Mucosa of descending colon (tissue), 3 donors: ENCODE data around the gene SLC25A28. TPM values are rescaled to one million over a fixed set of nuclear protein-coding genes. Genes with fewer than 3 reads are reported as not detected.

Source experiments
- ATAC-seq: fragments of 200-7000 bp; cut with Tn5 transposase; one replicate; pipeline ENCODE4 v1.9.1; 2020; ENCODE audit warnings: mild to moderate bottlenecking, moderate library complexity
- DNase-seq, 3 donors: peaks; one replicate each; pipeline ENCODE4 v3.0.0-alpha.2; 2020
- H3K36me3 ChIP-seq: fragments of 200-600 bp; one replicate; pipeline ENCODE4 v1.8.0; 2021; ENCODE audit warnings: low read depth, mild to moderate bottlenecking
- H3K4me1 ChIP-seq: fragments of 200-600 bp; one replicate; pipeline ENCODE4 v1.8.0; 2021; ENCODE audit warnings: low read depth, mild to moderate bottlenecking
- H3K4me3 ChIP-seq: fragments of 200-600 bp; one replicate; pipeline ENCODE4 v1.8.0; 2021; ENCODE audit warnings: mild to moderate bottlenecking
- H3K9me3 ChIP-seq: fragments of 200-600 bp; one replicate; pipeline ENCODE4 v1.8.0; 2021; ENCODE audit warnings: mild to moderate bottlenecking
- intact Hi-C, 2 donors: fragments of 100-400 bp; cut with DNase I in 1 of 2; cut with micrococcal nuclease in 1 of 2; formaldehyde crosslinking; loops; one replicate each; pipeline versions ENCODE4 v1.11.0 to v1.11.1; 2022; cut with DNase I, micrococcal nuclease
- total RNA-seq, 3 donors: library from RNA; stranded (reverse); fragmentation: NEBNext Ultra II Directional in 2 of 3; extraction: Animal tissue kit (Norgen Biotek cat#: 25700) in 2 of 3; gene quantifications; one replicate each; pipeline versions ENCODE4 v1.2.1 to v1.2.4, GENCODE V29; 2021 to 2023
- TF ChIP-seq, protein P1 (sequence below): fragments of 200-600 bp; IDR thresholded peaks from one replicate; pipeline ENCODE4 v1.8.0; 2022; ENCODE audit warnings: antibody characterized with exemption, mild to moderate bottlenecking
- donor health status: DM: no; HTN: no; CAD: no; lungs with moderate emphysema.
- donor health status: DM: no; HTN: no; CAD: no.
- donor health status: DM: no; HTN: yes; CAD: no.

SLC25A28 gene
- total RNA-seq, 3 donors from 2014 or later: 38.2 to 64.4 (median 39.6) TPM

DNA sequence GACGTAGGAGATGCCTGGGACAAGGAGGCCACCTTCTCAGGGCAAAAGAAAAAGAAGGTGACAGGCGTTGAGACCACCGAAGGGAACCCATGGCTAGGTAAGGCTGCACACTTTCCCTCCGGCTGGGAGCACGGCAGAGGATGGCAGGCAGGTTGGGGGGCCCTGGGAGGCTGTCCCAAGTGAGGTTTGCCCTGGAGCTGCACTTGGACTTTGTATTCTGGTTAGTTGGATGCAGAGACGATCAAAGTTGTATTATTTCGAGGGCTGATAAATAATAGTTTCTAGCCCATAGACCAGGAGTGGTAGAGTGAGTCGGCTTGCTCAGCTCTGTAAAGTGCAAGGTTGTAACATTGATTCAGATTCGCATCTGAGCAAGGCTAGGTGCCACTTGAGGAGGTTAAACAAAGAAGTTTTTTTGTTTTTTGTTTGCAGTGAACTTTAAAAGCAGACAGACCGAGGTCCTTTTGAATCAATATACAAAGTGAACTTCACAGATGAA, 39.7 kb upstream of the SLC25A28 start:
- Histone ChIP-seq H3K36me3 (no peaks in the 10 kb centered on the region), H3K4me3 (peak overlapping the region; percentile 76), H3K4me1 (peaks cover 6% of the 10 kb centered on the region), H3K9me3 (no peaks in the 10 kb centered on the region)
- intact Hi-C loops: no loop called here
- ATAC-seq: peak; percentile 3
- TF ChIP-seq, protein P1, sequence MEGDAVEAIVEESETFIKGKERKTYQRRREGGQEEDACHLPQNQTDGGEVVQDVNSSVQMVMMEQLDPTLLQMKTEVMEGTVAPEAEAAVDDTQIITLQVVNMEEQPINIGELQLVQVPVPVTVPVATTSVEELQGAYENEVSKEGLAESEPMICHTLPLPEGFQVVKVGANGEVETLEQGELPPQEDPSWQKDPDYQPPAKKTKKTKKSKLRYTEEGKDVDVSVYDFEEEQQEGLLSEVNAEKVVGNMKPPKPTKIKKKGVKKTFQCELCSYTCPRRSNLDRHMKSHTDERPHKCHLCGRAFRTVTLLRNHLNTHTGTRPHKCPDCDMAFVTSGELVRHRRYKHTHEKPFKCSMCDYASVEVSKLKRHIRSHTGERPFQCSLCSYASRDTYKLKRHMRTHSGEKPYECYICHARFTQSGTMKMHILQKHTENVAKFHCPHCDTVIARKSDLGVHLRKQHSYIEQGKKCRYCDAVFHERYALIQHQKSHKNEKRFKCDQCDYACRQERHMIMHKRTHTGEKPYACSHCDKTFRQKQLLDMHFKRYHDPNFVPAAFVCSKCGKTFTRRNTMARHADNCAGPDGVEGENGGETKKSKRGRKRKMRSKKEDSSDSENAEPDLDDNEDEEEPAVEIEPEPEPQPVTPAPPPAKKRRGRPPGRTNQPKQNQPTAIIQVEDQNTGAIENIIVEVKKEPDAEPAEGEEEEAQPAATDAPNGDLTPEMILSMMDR: no peak
- peak in 2 of 3 donors; percentile 9 to 35 for DNase-seq

DNA sequence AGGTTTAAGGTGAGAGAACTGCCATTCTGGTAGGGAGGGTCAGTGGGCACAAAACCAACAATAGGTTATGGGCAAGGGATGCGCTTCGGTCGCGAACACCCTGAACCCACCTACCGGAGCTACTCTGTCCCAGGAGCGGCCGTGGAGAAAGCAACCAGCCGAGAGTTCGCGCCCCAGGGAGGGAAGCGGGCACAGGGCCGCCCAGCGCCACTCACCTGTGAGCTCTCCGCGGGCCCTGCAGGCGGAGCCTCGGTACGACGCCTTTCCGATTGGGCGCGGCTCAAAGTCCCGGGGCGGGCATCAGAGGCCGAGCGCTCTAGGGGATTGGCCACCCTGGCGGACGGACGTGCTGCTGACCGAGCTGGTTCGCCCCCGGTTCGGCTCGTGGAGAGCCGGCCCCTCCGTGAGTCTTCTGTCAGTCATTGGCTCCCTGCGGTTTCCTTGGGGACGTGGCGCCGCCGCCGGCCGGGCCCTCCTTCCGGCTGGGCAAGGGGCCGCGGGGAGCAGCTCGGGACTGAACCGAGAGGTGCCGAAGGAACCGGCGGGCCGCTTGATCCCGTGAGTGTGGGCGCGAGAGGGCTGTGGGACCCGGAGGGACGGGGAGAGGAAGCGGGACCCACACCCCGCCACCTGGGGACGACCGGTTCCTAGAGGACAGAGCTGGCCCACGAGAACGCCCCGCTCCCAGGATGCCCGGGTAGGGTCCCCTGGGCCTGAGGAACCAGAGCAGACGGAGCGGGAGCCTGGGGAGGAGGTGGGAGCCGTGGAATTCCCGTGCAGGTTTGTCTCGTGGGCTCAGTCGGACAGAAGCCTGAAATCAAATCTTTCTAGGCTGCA, 39.0 kb upstream of the SLC25A28 start, which contains the start of gene ENTPD7:
TSS of gene ENTPD7 (plus strand) at position 479 of the 837 bp plus-strand sequence. CDS start 448 bp downstream, outside the sequence.
- Histone ChIP-seq H3K4me1 (peaks cover 6% of the 10 kb centered on the region), H3K9me3 (no peaks in the 10 kb centered on the region), H3K4me3 (peak within 1 kb of the TSS; percentile 76), H3K36me3 (no peaks in the 10 kb centered on the region)
- intact Hi-C loops: no loop called here
- peak; percentile 95 to 97 (median 97) for DNase-seq
- TF ChIP-seq, protein P1: peak; percentile 61
- ATAC-seq: peak; percentile 98

DNA sequence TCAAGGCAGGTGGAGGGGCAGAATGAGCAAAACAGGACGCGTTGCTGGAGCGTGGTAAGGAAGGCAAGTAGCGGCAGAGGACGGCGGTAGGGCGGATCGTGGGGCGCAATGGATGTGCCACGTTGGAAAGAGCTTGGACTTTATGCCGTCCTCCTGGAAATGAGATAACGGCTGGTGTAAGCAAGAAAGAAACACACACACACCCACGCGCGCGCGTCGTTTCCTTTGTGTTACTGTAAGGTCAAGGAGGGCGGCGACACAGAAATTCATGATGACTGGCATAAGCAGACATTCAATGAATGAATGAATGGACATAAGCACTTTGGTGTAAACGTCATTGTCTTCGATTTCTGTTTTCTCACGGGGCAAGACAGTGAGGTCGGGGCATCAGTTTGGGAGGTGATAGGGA, 38.4 kb upstream of the SLC25A28 start:
- TF ChIP-seq, protein P1: no peak

DNA sequence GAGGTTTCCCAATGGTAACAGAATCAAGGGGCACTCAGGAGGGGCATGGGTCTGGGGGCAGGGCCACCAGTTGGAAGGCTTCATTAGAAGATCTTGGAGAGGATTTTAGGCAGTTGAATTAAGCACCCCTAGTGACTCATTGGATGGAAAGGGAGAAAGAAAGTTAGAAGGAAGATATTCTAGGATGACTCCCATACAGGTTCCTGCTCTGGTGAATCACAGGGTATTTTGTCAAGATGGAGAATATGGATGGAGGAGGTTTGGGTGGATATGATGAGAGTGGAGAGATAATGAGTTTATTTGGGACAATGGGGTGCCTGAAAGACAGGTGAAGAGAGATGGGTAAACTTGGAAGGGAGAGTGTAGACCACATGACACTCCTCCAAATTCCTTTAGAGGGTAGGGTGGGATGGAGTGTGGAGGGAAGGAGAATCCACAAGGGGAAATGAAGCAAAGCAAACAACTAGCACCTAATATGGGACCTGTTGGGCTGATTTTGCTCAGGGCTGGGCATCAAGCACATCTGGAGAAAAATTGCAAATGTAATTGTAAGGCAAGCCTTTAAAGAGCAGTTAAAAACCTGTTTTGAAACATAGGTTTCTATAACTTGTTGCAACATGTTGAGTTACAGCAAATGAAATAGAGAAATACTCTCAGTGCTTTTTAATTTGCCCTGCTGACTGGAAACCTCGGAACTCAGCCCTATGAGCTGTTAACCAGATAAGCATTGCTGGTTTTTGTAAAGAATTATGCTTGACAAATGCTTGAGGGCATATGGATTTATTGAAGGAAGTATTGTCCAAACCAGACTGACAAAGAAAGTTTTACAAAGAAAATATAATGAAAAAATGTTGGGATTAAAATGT, 36.2 kb upstream of the SLC25A28 start:
- ATAC-seq (no peak), DNase-seq (no peak)
- Histone ChIP-seq H3K4me3 (no peak overlapping the region), H3K36me3 (no peaks in the 10 kb centered on the region), H3K9me3 (no peaks in the 10 kb centered on the region), H3K4me1 (peaks cover 6% of the 10 kb centered on the region)
- TF ChIP-seq, protein P1: no peak
- intact Hi-C loops: no loop called here

More for the DNA sequence above, 38.4 kb upstream of the SLC25A28 start:
- Histone ChIP-seq H3K9me3 (no peaks in the 10 kb centered on the region), H3K4me1 (peaks cover 6% of the 10 kb centered on the region), H3K36me3 (no peaks in the 10 kb centered on the region), H3K4me3 (peak overlapping the region; percentile 76)
- ATAC-seq (peak; percentile 58), DNase-seq (peak; percentile 80 to 83 (median 81))
- intact Hi-C loops: no loop called here

DNA sequence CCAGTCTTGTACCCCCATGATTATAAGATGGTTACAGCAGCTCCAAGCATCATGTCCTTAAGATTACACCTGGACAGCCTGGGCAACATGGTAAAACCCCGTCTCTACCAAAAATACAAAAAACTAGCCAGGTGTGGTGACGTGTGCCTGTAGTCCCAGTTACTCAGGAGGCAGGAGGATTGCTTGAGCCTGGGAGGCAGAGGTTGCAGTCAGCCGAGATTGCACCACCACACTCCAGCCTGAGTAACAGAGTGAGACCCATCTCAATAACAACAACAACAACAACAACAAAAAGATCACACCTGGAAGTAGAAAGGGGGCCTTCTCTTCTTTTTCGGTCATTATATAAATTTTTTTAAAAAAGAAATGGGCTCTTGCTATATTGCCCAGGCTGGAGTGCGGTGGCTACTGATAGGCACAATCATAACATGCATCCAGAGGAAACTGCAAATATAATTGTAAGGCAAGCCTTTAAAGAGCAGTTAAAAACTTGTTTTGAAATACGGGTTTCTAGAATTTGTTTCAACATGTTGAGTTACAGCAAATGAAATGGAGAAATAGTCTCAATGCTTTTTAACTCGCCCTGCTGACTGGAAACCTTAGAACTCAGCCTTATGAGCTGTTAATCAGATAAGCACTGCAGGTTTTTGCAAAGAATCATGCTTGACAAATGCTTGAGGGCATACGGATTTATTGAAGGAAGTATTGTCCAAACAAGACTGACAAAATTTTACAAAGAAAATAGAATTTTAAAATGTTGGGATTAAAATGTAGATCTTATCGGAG, 34.3 kb upstream of the SLC25A28 start:
- H3K9me3 ChIP-seq: no peaks in the 10 kb centered on the region
- intact Hi-C loops: no loop called here
- H3K4me1 ChIP-seq: peaks cover 6% of the 10 kb centered on the region
- H3K4me3 ChIP-seq: no peak overlapping the region
- DNase-seq: no peak
- H3K36me3 ChIP-seq: no peaks in the 10 kb centered on the region
- TF ChIP-seq, protein P1: no peak
- ATAC-seq: no peak
